ENCODE measurements around the gene CCNT1. TPM values are rescaled to one million over a fixed set of nuclear protein-coding genes. Genes with fewer than 3 reads are reported as not detected.
"Not testable (repeated sequence)": the region's sequence is repeated elsewhere in the genome, so short reads cannot be mapped to it uniquely, and the experiment has no call there.

The CCNT1 gene
- total RNA-seq, 1 donor from 2014 or later: 43.8 TPM

DNA sequence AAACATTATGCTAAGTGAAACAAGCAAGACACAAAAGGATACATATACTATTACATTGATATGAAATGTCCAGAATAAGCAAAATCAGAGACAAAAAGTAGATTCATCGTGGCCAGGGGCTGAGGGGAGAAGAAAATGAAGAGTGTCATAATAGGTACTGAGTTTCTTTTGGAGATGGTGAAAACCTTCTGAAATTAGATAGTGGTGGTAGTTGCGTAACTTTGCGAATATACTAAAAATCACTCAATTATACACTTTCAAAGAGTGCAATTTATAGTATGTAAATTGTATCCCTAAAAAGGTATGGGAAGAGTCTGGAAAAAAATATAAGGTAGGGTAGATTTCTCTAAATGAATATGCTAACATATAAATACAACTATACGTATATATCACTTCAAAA, 56.6 kb downstream of the CCNT1 start:
- no peaks in the 10 kb centered on the region for H3K9me3 Mint-ChIP-seq (ENCODE audit: low read depth)
- no peak for DNase-seq (ENCODE audit: low spot score, unreplicated experiment)
- TF ChIP-seq, protein P1, sequence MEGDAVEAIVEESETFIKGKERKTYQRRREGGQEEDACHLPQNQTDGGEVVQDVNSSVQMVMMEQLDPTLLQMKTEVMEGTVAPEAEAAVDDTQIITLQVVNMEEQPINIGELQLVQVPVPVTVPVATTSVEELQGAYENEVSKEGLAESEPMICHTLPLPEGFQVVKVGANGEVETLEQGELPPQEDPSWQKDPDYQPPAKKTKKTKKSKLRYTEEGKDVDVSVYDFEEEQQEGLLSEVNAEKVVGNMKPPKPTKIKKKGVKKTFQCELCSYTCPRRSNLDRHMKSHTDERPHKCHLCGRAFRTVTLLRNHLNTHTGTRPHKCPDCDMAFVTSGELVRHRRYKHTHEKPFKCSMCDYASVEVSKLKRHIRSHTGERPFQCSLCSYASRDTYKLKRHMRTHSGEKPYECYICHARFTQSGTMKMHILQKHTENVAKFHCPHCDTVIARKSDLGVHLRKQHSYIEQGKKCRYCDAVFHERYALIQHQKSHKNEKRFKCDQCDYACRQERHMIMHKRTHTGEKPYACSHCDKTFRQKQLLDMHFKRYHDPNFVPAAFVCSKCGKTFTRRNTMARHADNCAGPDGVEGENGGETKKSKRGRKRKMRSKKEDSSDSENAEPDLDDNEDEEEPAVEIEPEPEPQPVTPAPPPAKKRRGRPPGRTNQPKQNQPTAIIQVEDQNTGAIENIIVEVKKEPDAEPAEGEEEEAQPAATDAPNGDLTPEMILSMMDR (IDR thresholded peaks at IDR 0.05; ENCODE audit: unreplicated experiment): no peak
- H3K27ac Mint-ChIP-seq: no peak overlapping the region
- no peaks in the 10 kb centered on the region for H3K27me3 Mint-ChIP-seq
- peaks cover 27% of the 10 kb centered on the region for H3K36me3 Mint-ChIP-seq (ENCODE audit: insufficient read depth)
- H3K4me3 Mint-ChIP-seq (ENCODE audit: low read depth): no peak overlapping the region
- no peaks in the 10 kb centered on the region for H3K4me1 Mint-ChIP-seq (ENCODE audit: low read depth)

DNA sequence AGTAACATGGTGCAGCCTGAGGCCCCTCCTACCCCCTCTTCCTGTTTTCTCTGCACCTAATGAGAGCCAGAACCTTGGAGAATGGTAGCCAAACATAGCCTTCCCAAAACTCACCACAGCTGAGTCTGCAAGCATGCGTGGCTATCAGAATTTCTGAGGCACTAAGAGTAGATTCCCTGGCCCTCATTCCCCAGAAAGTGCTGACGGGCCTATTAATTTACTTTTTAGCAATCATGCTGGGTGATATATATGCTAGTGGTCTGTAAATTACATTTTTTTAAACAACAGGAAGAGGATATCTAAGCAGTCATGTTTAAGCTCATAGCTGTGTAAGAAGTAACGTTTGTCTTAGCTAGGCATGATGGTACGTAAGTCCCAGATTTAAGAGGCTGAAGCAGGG, 64.8 kb downstream of the CCNT1 start:
- Mint-ChIP-seq H3K36me3 (ENCODE audit: insufficient read depth) (peaks cover 19% of the 10 kb centered on the region), H3K27me3 (no peaks in the 10 kb centered on the region), H3K27ac (peak overlapping the region; percentile 41), H3K4me1 (ENCODE audit: low read depth) (no peaks in the 10 kb centered on the region), H3K4me3 (ENCODE audit: low read depth) (no peak overlapping the region), H3K9me3 (ENCODE audit: low read depth) (no peaks in the 10 kb centered on the region)
- DNase-seq (ENCODE audit: low spot score, unreplicated experiment): no peak
- TF ChIP-seq, protein P1 (IDR thresholded peaks at IDR 0.05; ENCODE audit: unreplicated experiment): no peak

DNA sequence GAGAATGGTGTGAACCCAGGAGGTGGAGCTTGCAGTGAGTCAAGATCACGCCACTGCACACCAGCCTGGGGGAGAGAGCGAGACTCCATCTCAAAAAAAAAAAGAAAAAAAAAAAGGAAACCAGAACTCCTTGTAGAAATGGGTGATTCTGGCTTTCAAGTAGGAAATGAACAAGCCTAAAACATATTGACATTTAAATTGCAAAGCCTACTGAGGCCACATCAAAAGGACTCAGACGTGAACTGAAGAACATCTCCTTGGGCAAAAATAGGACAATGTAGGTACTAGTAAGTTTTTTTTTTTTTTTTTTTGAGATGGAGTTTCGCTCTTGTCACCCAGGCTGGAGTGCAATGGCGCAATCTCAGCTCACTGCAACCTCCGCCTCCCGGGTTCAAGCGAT, 71.2 kb downstream of the CCNT1 start:
- H3K27me3 Mint-ChIP-seq; H3K4me1 Mint-ChIP-seq (ENCODE audit: low read depth); DNase-seq (ENCODE audit: low spot score, unreplicated experiment); H3K27ac Mint-ChIP-seq; H3K4me3 Mint-ChIP-seq (ENCODE audit: low read depth): not testable (repeated sequence)
- Mint-ChIP-seq H3K36me3 (ENCODE audit: insufficient read depth) (peaks cover 47% of the 10 kb centered on the region), H3K9me3 (ENCODE audit: low read depth) (peaks cover 13% of the 10 kb centered on the region)

DNA sequence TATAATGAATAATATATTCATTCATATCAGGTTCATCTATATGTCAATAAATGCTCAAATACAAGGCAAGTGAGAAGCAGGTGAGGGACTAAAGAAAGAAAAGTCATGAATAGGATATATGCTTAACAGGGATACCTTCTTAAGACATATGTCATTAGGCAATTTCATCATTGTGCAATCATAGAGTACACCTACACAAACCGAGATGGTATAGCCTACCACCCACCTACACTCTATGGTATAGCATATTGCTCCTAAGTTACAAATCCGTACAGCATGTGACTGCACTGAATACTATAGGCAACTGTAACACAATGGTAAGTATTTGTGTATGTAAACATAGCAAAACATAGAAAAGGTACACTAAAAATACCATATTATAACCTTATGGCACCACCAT, 73.5 kb downstream of the CCNT1 start:
- H3K27me3 Mint-ChIP-seq: no peaks in the 10 kb centered on the region
- TF ChIP-seq, protein P1 (IDR thresholded peaks at IDR 0.05; ENCODE audit: unreplicated experiment): no peak
- H3K4me1 Mint-ChIP-seq (ENCODE audit: low read depth): no peaks in the 10 kb centered on the region
- no peak for DNase-seq (ENCODE audit: low spot score, unreplicated experiment)
- no peak overlapping the region for H3K4me3 Mint-ChIP-seq (ENCODE audit: low read depth)
- peaks cover 17% of the 10 kb centered on the region for H3K9me3 Mint-ChIP-seq (ENCODE audit: low read depth)
- peaks cover 52% of the 10 kb centered on the region for H3K36me3 Mint-ChIP-seq (ENCODE audit: insufficient read depth)
- no peak overlapping the region for H3K27ac Mint-ChIP-seq

DNA sequence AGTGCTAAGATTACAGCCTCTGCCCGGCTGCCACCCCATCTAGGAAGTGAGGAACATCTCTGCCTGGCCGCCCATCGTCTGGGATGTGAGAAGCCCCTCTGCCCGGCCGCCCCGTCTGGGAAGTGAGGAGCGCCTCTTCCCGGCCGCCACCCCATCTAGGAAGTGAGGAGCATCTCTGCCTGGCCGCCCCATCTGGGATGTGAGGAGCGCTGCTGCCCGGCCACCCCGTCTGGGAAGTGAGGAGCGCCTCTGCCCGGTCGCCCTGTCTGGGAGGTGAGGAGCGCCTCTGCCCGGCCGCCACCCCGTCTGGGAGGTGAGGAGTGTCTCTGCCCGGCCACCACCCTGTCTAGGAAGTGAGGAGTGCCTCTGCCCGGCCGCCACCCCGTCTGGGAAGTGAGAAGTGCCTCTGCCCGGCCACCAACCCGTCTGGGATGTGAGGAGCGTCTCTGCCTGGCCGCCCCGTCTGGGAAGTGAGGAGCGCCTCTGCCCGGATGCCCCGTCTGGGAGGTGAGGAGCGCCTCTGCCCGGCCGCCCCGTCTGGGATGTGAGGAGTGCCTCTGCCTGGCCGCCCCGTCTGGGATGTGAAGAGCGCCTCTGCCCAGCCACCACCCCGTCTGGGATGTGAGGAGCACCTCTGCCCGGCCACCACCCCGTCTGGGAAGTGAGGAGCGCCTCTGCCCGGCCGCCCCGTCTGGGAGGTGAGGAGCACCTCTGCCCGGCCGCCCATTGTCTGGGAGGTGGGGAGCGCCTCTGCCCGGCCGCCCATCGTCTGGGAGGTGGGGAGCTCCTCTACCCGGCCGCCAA, 74.6 kb downstream of the CCNT1 start:
- H3K27me3 Mint-ChIP-seq; H3K27ac Mint-ChIP-seq; DNase-seq (ENCODE audit: low spot score, unreplicated experiment); H3K4me3 Mint-ChIP-seq (ENCODE audit: low read depth); H3K4me1 Mint-ChIP-seq (ENCODE audit: low read depth): not testable (repeated sequence)
- peaks cover 49% of the 10 kb centered on the region for H3K36me3 Mint-ChIP-seq (ENCODE audit: insufficient read depth)
- peaks cover 17% of the 10 kb centered on the region for H3K9me3 Mint-ChIP-seq (ENCODE audit: low read depth)

DNA sequence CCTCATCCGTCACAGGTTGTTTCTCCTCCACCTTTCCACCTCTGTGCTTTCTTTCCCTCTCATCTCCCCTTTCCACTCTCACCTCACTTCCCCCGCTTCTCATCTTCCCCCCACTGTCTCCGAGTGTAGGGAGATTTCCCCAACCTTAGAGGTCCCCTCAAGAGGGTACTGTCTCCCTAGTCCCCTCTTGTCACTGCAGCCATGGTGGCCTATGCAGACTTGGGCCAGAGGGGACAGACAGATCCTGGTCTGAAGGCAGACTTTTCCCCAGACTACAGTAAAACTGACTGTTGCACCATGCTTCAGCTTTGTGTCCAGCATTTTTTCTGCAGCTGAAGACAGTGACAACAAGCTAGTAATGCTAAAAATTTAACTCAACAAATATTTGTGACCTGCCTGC, 75.7 kb downstream of the CCNT1 start:
- DNase-seq (ENCODE audit: low spot score, unreplicated experiment): no peak
- Mint-ChIP-seq H3K36me3 (ENCODE audit: insufficient read depth) (peaks cover 41% of the 10 kb centered on the region), H3K27me3 (no peaks in the 10 kb centered on the region), H3K27ac (no peak overlapping the region), H3K9me3 (ENCODE audit: low read depth) (peaks cover 17% of the 10 kb centered on the region), H3K4me1 (ENCODE audit: low read depth) (no peaks in the 10 kb centered on the region), H3K4me3 (ENCODE audit: low read depth) (no peak overlapping the region)
- TF ChIP-seq, protein P1 (IDR thresholded peaks at IDR 0.05; ENCODE audit: unreplicated experiment): no peak
